PC-9 (cell line): ENCODE results near the gene C1QTNF1.

Experiments used
- EZH2 ChIP-seq: fragments of 200-600 bp; sonication (generic); IDR thresholded peaks from 2 replicates; pipeline ENCODE4 v1.8.0; 2017; ENCODE audit warnings: antibody characterized with exemption, low read depth
- TF ChIP-seq, protein P1 (sequence below): fragments of 200-600 bp; sonication (generic); conservative IDR thresholded peaks from 2 replicates; pipeline ENCODE4 v1.6.1; 2017; ENCODE audit warnings: mixed run types, antibody characterized with exemption, mild to moderate bottlenecking, moderate library complexity

DNA sequence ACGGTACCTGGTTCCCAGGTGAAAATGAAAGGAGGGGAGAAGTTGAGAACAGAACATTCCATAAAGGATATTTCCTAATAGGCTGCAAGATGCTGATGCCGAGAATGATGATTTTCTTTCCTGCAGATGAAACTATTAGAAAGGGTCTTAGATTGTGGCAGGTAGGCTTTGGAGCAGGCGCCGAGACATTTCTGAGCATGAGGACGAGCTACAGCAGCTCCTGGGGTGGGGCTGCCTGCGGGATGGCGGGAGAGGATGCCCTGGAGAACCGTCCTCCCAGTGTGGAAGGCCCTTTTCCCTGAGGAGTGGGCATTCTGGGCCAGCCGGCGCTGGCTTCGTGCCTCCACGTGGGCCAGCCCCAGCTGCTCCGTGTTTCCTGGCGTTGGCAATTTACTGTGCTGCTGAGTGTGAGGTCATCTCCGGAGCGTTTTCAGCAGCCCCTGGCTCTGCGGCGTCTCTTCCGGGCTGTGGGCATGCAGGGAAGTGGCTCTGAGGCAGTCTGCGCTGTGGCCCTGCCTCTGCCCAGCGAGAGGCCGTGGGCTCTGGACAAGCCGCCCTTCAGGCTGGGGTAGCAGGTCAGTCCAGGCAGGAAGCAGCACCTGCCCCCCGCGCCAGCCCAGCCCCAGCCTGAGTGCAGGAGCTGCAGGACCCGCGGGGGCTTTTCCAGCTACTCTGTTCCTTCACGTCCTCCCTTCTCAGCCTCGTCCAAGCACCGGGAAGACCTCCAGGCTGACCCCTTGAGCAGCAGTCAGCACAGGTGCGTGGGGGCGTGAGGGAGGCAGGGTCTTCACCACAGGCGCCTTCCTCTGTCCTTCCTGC is 62.8 kb downstream of the C1QTNF1 start:
- TF ChIP-seq, protein P1, sequence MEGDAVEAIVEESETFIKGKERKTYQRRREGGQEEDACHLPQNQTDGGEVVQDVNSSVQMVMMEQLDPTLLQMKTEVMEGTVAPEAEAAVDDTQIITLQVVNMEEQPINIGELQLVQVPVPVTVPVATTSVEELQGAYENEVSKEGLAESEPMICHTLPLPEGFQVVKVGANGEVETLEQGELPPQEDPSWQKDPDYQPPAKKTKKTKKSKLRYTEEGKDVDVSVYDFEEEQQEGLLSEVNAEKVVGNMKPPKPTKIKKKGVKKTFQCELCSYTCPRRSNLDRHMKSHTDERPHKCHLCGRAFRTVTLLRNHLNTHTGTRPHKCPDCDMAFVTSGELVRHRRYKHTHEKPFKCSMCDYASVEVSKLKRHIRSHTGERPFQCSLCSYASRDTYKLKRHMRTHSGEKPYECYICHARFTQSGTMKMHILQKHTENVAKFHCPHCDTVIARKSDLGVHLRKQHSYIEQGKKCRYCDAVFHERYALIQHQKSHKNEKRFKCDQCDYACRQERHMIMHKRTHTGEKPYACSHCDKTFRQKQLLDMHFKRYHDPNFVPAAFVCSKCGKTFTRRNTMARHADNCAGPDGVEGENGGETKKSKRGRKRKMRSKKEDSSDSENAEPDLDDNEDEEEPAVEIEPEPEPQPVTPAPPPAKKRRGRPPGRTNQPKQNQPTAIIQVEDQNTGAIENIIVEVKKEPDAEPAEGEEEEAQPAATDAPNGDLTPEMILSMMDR, result no peak
- TF ChIP-seq EZH2, result no peak
